ENCODE measurements around the gene CALML4.

DNA sequence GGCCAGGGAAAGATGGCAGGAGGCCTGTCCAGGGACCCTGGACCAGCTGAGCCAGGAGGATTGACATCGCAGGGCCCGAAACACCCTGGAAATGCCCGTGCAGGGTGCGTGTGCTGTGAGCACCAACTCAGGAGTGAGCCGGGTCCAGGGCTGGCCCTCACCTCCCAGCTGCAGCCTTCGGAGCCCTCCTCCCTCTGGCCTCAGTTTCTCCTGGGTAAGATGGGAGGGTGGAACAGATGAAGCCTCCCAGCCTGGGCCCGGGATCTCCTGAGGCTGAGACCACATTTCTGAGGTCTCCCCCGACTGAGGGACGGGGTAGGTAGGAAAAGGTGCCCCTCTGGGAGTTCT lies 5.3 kb upstream of the CALML4 start:
- TF ChIP-seq EZH2phosphoT487 (IDR thresholded peaks at IDR 0.05): no peak
- TF ChIP-seq EZH2 (IDR thresholded peaks at IDR 0.05): no peak

Measured in neural progenitor cell (in vitro differentiated cells).